C4-2B (cell line): ENCODE data around the gene PIP5K1C.

Experiments used
- CTCF ChIP-seq: fragments of 450-650 bp; conservative IDR thresholded peaks from 2 replicates; pipeline ENCODE4 v1.5.1; 2017; ENCODE audit warnings: mild to moderate bottlenecking
- ZFX ChIP-seq: fragments of 450-650 bp; IDR thresholded peaks from 2 replicates; pipeline ENCODE4 v1.6.1; 2017

- TF ChIP-seq CTCF (no peak), ZFX (no peak)
These were observed 53.8 kb downstream of the PIP5K1C start for GRCh38 chr19:3646336-3647092.
